H1 (cell line): ENCODE data around the gene CPTP. TPM values are rescaled to one million over a fixed set of nuclear protein-coding genes. Genes with fewer than 3 reads are reported as not detected.
A peak's percentile ranks its signal among the peaks of the same experiment; 100 is the strongest.

Experiments
- CTCF ChIA-PET: fragments of 300-600 bp; sonication (Branson Sonifier 250); formaldehyde crosslinking; loops from one replicate; lab custom pipeline; 2021; ENCODE audit not compliant: partially characterized antibody; lab: Charles Lee
- POLR2A ChIA-PET: fragments of 300-600 bp; sonication (Branson Sonifier 250); formaldehyde crosslinking; loops from one replicate; lab custom pipeline; 2021; ENCODE audit warnings: inconsistent platforms; ENCODE audit not compliant: partially characterized antibody; lab: Charles Lee
- DNase-seq, 2 experiments: peaks; one replicate each; pipeline versions ENCODE4 v3.0.0 to v3.0.0-alpha.2; 2010 to 2022; ENCODE audit warnings: low spot score in 2 of 2, low read depth in 1 of 2, mixed read lengths in 1 of 2
- FAIRE-seq: peaks from 2 replicates; lab custom pipeline; 2011; peaks lifted over from hg19 to GRCh38; lab: Jason Lieb, UNC
- H2AFZ ChIP-seq: 2 replicates; pipeline ENCODE4 v1.8.1; 2012; ENCODE audit warnings: low read length, inconsistent platforms
- H2AK5ac ChIP-seq: 2 replicates; pipeline ENCODE4 v1.6.1; 2013; ENCODE audit warnings: low read depth, low read length
- H2BK120ac ChIP-seq: replicated peaks from 2 replicates; pipeline ENCODE3; 2013; ENCODE audit warnings: low read depth, low read length, inconsistent platforms
- H2BK12ac ChIP-seq: 2 replicates; pipeline ENCODE4 v1.6.1; 2013; ENCODE audit warnings: low read depth, low read length
- H2BK15ac ChIP-seq: 2 replicates; pipeline ENCODE4 v1.6.1; 2013; ENCODE audit warnings: low read length
- H2BK20ac ChIP-seq: 2 replicates; pipeline ENCODE4 v1.6.1; 2013; ENCODE audit warnings: low read length
- H2BK5ac ChIP-seq: 2 replicates; pipeline ENCODE4 v1.6.1; 2013; ENCODE audit warnings: low read depth, low read length
- H3K14ac ChIP-seq: 2 replicates; pipeline ENCODE4 v1.6.1; 2013; ENCODE audit warnings: inconsistent platforms; ENCODE audit not compliant: insufficient read length
- H3K18ac ChIP-seq: 2 replicates; pipeline ENCODE4 v1.6.1; 2013; ENCODE audit warnings: low read length; ENCODE audit errors: extremely low read depth
- H3K23ac ChIP-seq: 2 replicates; pipeline ENCODE4 v1.6.1; 2013; ENCODE audit warnings: inconsistent platforms; ENCODE audit not compliant: insufficient read length
- H3K23me2 ChIP-seq: 2 replicates; pipeline ENCODE4 v1.6.1; 2013; ENCODE audit warnings: low read depth, low read length
- H3K27ac ChIP-seq: 2 replicates; pipeline ENCODE4 v1.6.1; 2011; ENCODE audit warnings: low read depth, low read length, inconsistent platforms
- H3K27me3 ChIP-seq, 4 experiments: replicated peaks in 1 of 4; 1 replicate in 1 of 4; 2 replicates in 3 of 4; pipeline versions ENCODE4 v1.6.1 to v1.8.1; 2011 to 2013; ENCODE audit warnings: low read length in 3 of 4, mild to moderate bottlenecking in 3 of 4, inconsistent platforms in 2 of 4, mixed read lengths in 2 of 4, moderate library complexity in 1 of 4; ENCODE audit not compliant: control insufficient read depth in 3 of 4, insufficient read depth in 3 of 4; ENCODE audit errors: extremely low read depth in 1 of 4
- H3K36me3 ChIP-seq, 4 experiments: 2 replicates each; pipeline versions ENCODE4 v1.6.1 to v1.8.1; 2011 to 2013; ENCODE audit warnings: mild to moderate bottlenecking in 4 of 4, low read length in 3 of 4, moderate library complexity in 2 of 4, control low read depth in 1 of 4, inconsistent platforms in 1 of 4; ENCODE audit not compliant: insufficient read depth in 4 of 4, control insufficient read depth in 2 of 4
- H3K4ac ChIP-seq: replicated peaks from 2 replicates; pipeline ENCODE3; 2013; ENCODE audit warnings: low read length, low read depth, mixed read lengths, inconsistent platforms; ENCODE audit not compliant: insufficient read length
- H3K4me1 ChIP-seq, 4 experiments: replicated peaks in 1 of 4; 1 replicate in 1 of 4; 2 replicates in 3 of 4; pipeline versions ENCODE4 v1.6.1 to v1.8.1; 2011 to 2013; ENCODE audit warnings: low read length in 3 of 4, inconsistent platforms in 2 of 4, mixed read lengths in 1 of 4; ENCODE audit not compliant: insufficient read depth in 4 of 4, control insufficient read depth in 3 of 4
- H3K4me2 ChIP-seq, 2 experiments: 2 replicates each; pipeline versions ENCODE4 v1.6.1 to v1.8.1; 2011 to 2013; ENCODE audit warnings: low read depth in 2 of 2, low read length in 2 of 2, control low read depth in 1 of 2, inconsistent platforms in 1 of 2, mild to moderate bottlenecking in 1 of 2; ENCODE audit not compliant: insufficient read depth in 1 of 2
- H3K4me3 ChIP-seq, 4 experiments: fragments of 200-600, 300-600 bp in 1 of 4; sonication (generic), shearing (Covaris generic), sonication (Bioruptor Twin) in 1 of 4; 2 replicates each; pipeline versions ENCODE4 v1.5.1 to v1.8.1; 2011 to 2016; ENCODE audit warnings: low read length in 4 of 4, low read depth in 3 of 4, control low read depth in 2 of 4, inconsistent platforms in 2 of 4, mild to moderate bottlenecking in 2 of 4, mixed read lengths in 1 of 4, moderate library complexity in 1 of 4; ENCODE audit not compliant: insufficient read depth in 2 of 4; ENCODE audit errors: extremely low read depth in 1 of 4
- H3K56ac ChIP-seq: replicated peaks from 2 replicates; pipeline ENCODE3; 2013; ENCODE audit warnings: low read depth, mild to moderate bottlenecking, mixed read lengths, low read length, inconsistent platforms; ENCODE audit not compliant: insufficient read length
- H3K79me1 ChIP-seq: 2 replicates; pipeline ENCODE4 v1.6.1; 2013; ENCODE audit warnings: low read depth, low read length, control low read depth
- H3K79me2 ChIP-seq, 2 experiments: 2 replicates each; pipeline versions ENCODE4 v1.6.1 to v1.8.1; 2012 to 2013; ENCODE audit warnings: low read length in 2 of 2, mild to moderate bottlenecking in 2 of 2, inconsistent platforms in 1 of 2; ENCODE audit not compliant: insufficient read depth in 2 of 2, control insufficient read depth in 1 of 2
- H3K9ac ChIP-seq, 4 experiments: replicated peaks in 1 of 4; 1 replicate in 1 of 4; 2 replicates in 3 of 4; pipeline versions ENCODE4 v1.6.1 to v1.8.1; 2011 to 2013; ENCODE audit warnings: low read depth in 3 of 4, low read length in 3 of 4, control low read depth in 2 of 4, mild to moderate bottlenecking in 2 of 4, moderate library complexity in 2 of 4, inconsistent platforms in 1 of 4; ENCODE audit errors: extremely low read depth in 1 of 4
- H3K9me3 ChIP-seq, 2 experiments: 2 replicates each; pipeline versions ENCODE4 v1.6.1 to v1.8.1; 2012 to 2013; ENCODE audit warnings: mild to moderate bottlenecking in 2 of 2, moderate library complexity in 2 of 2, control low read depth in 1 of 2, inconsistent platforms in 1 of 2, low read depth in 1 of 2, low read length in 1 of 2, mixed read lengths in 1 of 2; ENCODE audit not compliant: insufficient read depth in 2 of 2
- H4K20me1 ChIP-seq, 2 experiments: replicated peaks in 1 of 2; 2 replicates each; pipeline versions ENCODE3 to v1.8.1; 2011 to 2013; ENCODE audit warnings: inconsistent platforms in 2 of 2, low read length in 2 of 2, mild to moderate bottlenecking in 1 of 2; ENCODE audit not compliant: insufficient read depth in 2 of 2, control insufficient read depth in 1 of 2
- H4K5ac ChIP-seq: 2 replicates; pipeline ENCODE4 v1.6.1; 2013; ENCODE audit warnings: low read length, low read depth, mixed read lengths, inconsistent platforms; ENCODE audit not compliant: insufficient read length
- H4K8ac ChIP-seq: 2 replicates; pipeline ENCODE4 v1.8.0; 2013; ENCODE audit warnings: mild to moderate bottlenecking, moderate library complexity, low read length, inconsistent platforms; ENCODE audit not compliant: insufficient read depth; ENCODE audit errors: extremely low read depth
- H4K91ac ChIP-seq: replicated peaks from 2 replicates; pipeline ENCODE3; 2013; ENCODE audit warnings: low read length, mixed read lengths, inconsistent platforms; ENCODE audit not compliant: insufficient read length
- ASH2L ChIP-seq: fragments of 200-600, 300-600 bp; sonication (generic); IDR thresholded peaks from one replicate; pipeline ENCODE4 v1.7.1; 2017; ENCODE audit warnings: low read length
- CTCF ChIP-seq, 3 experiments: IDR thresholded peaks; 1 replicate in 2 of 3; 2 replicates in 1 of 3; pipeline versions ENCODE4 v1.5.1 to v1.6.1; 2011; ENCODE audit warnings: low read length in 3 of 3, mild to moderate bottlenecking in 3 of 3, inconsistent platforms in 2 of 3, low read depth in 1 of 3, moderate library complexity in 1 of 3; ENCODE audit not compliant: insufficient read depth in 1 of 3; ENCODE audit errors: control extremely low read depth in 1 of 3
- KDM1A ChIP-seq: fragments of 200-600, 300-600 bp; sonication (generic); IDR thresholded peaks from 2 replicates; pipeline ENCODE4 v1.7.1; 2016; ENCODE audit warnings: mild to moderate bottlenecking, low read length, borderline replicate concordance
- NRF1 ChIP-seq: IDR thresholded peaks from 2 replicates; pipeline ENCODE4 v1.6.1; 2011; ENCODE audit warnings: mild to moderate bottlenecking, low read depth, low read length, improper control_type of control experiment
- RFX5 ChIP-seq: IDR thresholded peaks from 2 replicates; pipeline ENCODE4 v1.6.1; 2011; ENCODE audit warnings: low read depth, low read length, improper control_type of control experiment, borderline replicate concordance
- SP2 ChIP-seq: IDR thresholded peaks from 2 replicates; pipeline ENCODE4 v1.6.1; 2012; ENCODE audit warnings: mild to moderate bottlenecking, low read length, inconsistent platforms
- WGBS, 2 experiments: shearing (Covaris generic) in 1 of 2; methylation state at CpG; one replicate each; pipeline versions ENCODE4 v1.1.6 to v1.1.7; 2013 to 2015; ENCODE audit warnings: low lambda C conversion rate in 2 of 2, mixed read lengths in 2 of 2, inconsistent platforms in 1 of 2, low coverage in 1 of 2, missing lambda C conversion rate in 1 of 2; ENCODE audit not compliant: insufficient replicate concordance in 2 of 2, insufficient coverage in 1 of 2, insufficient read length in 1 of 2; ENCODE audit errors: extremely low coverage in 1 of 2, missing lambda C conversion rate in 1 of 2; 5-methylcytosine and 5-hydroxymethylcytosine counted together
- polyA plus RNA-seq, 7 experiments: library from polyadenylated mRNA; depleted of rRNA in 3 of 7; stranded (reverse) in 5 of 7; unstranded in 2 of 7; fragments of >200 nt in 5 of 7; fragments of 200-250 nt in 2 of 7; gene quantifications; 1 replicate in 5 of 7; 2 replicates in 1 of 7; 4 replicates in 1 of 7; pipeline versions ENCODE4 v1.2.1 to v1.2.3, GENCODE V29; 2011 to 2013; ENCODE audit warnings: missing spikeins in 2 of 7, mixed read lengths in 2 of 7
- total RNA-seq: library from RNA; stranded (reverse); fragmentation: NEBNext Ultra II Directional; extraction: Animal tissue kit (Norgen Biotek cat#: 25700); gene quantifications from 2 replicates; pipeline ENCODE4 v1.2.1, GENCODE V29; 2021

CPTP gene
- total and polyA plus RNA-seq, 2 of the 8 experiments (the other 6 are each of a cell fraction or from before 2014, with no cell fraction given), result 8.1 to 10.6 TPM

GRCh38 chr1:1285102-1285571, 39.5 kb upstream of the CPTP start:
- peaks cover 0 to 2% of the 10 kb centered on the region in 2 experiments; a peak in 1 of 4 replicates for H3K9me3 ChIP-seq
- H2BK20ac ChIP-seq, result no peak overlapping the region
- no peak overlapping the region for H3K4ac ChIP-seq
- no peak overlapping the region for H3K23ac ChIP-seq
- no peaks in the 10 kb centered on the region for H3K27me3 ChIP-seq
- no peaks in the 10 kb centered on the region for H4K20me1 ChIP-seq
- H2AFZ ChIP-seq, result no peak overlapping the region
- TF ChIP-seq NRF1 (no peak), ASH2L (no peak), RFX5 (no peak), SP2 (no peak), KDM1A (no peak), CTCF (IDR thresholded peaks at IDR 0.05; ENCODE audit: control extremely low read depth in 1 of 3, insufficient read depth in 1 of 3, low read depth in 1 of 3, low read length in 3 of 3) (no peak)
- H3K4me2 ChIP-seq, result no peak overlapping the region
- no peak overlapping the region for H2BK5ac ChIP-seq
- H3K14ac ChIP-seq, result no peak overlapping the region
- no peaks in the 10 kb centered on the region for H3K23me2 ChIP-seq
- no peak overlapping the region for H3K18ac ChIP-seq
- peak overlapping the region; percentile 46; the same call in 1 of the 2 replicates for H2BK15ac ChIP-seq
- H3K79me1 ChIP-seq, result no peaks in the 10 kb centered on the region
- H3K27ac ChIP-seq, result no peak overlapping the region
- no peak overlapping the region for H4K91ac ChIP-seq
- 91% methylated on average over 22 of the region's 22 CpGs; no CpG with 5 or more reads in 1 of the 2 experiments for WGBS, 2 experiments
- H4K5ac ChIP-seq, result no peak overlapping the region
- H3K4me1 ChIP-seq, result peaks cover 0 to 2% (median under 1%) of the 10 kb centered on the region in 4 experiments; a peak in 1 of 7 replicates
- FAIRE-seq (no peak), DNase-seq (no peak)
- peak overlapping the region; percentile 50; the same call in 1 of the 2 replicates for H2BK12ac ChIP-seq
- ChIA-PET POLR2A (interaction anchor here (0.9 to 2.6 kb wide), 2 partner anchors 11 to 43 kb away, joined by 4 to 12 read pairs; partner anchors contain the start of gene UBE2J2), CTCF (interaction anchor here (0.6 to 1.8 kb wide), 11 partner anchors 10 to 162 kb away, joined by 3 to 5 read pairs (median 3); no protein-coding TSS in a partner anchor)
- H3K36me3 ChIP-seq, result no peaks in the 10 kb centered on the region
- H4K8ac ChIP-seq, result no peak overlapping the region
- no peak overlapping the region for H3K4me3 ChIP-seq
- H3K56ac ChIP-seq, result no peak overlapping the region
- H3K79me2 ChIP-seq, result no peaks in the 10 kb centered on the region
- H3K9ac ChIP-seq, result no peak overlapping the region
- H2AK5ac ChIP-seq, result no peak overlapping the region
- H2BK120ac ChIP-seq, result no peak overlapping the region
